SK-N-SH treated with all-trans-retinoic acid at 6 μM for 48 hours (cell line): ENCODE data around the gene CEND1.

Experiments used
- ARNTL ChIP-seq: fragments of 450-650 bp; formaldehyde crosslinking; IDR thresholded peaks from 2 replicates; pipeline ENCODE4 v1.5.0; 2020; ENCODE audit warnings: low read depth, mild to moderate bottlenecking, moderate library complexity, borderline replicate concordance
- ESRRG ChIP-seq: fragments of 250-450 bp; sonication (Bioruptor Pico); IDR thresholded peaks from 2 replicates; pipeline ENCODE4 v1.6.1; 2021; ENCODE audit warnings: mild to moderate bottlenecking
- GLIS3 ChIP-seq: fragments of 250-450 bp; sonication (Bioruptor Pico); IDR thresholded peaks from 2 replicates; pipeline ENCODE4 v1.5.0; 2020; ENCODE audit warnings: mild to moderate bottlenecking, moderate library complexity
- ISL1 ChIP-seq: fragments of 250-450 bp; sonication (Bioruptor Pico); IDR thresholded peaks from 2 replicates; pipeline ENCODE4 v2.1.2; 2022; ENCODE audit warnings: mild to moderate bottlenecking, moderate library complexity
- OSR1 ChIP-seq: fragments of 250-450 bp; sonication (Bioruptor Pico); IDR thresholded peaks from 2 replicates; pipeline ENCODE4 v1.8.0; 2022; ENCODE audit warnings: moderate library complexity, mild to moderate bottlenecking, inconsistent platforms
- PPARA ChIP-seq: fragments of 250-450 bp; sonication (Bioruptor Pico); IDR thresholded peaks from 2 replicates; pipeline ENCODE4 v1.5.0; 2020; ENCODE audit warnings: mild to moderate bottlenecking, borderline replicate concordance
- RARB ChIP-seq: fragments of 250-450 bp; sonication (Bioruptor Pico); IDR thresholded peaks from 2 replicates; pipeline ENCODE4 v1.8.0; 2021; ENCODE audit warnings: mild to moderate bottlenecking, moderate library complexity
- SNAI2 ChIP-seq: fragments of 250-450 bp; sonication (Bioruptor Pico); IDR thresholded peaks from 2 replicates; pipeline ENCODE4 v1.5.0; 2020; ENCODE audit warnings: mild to moderate bottlenecking, moderate library complexity
- TOX ChIP-seq: fragments of 250-450 bp; sonication (Bioruptor Pico); IDR thresholded peaks from 2 replicates; pipeline ENCODE4 v1.8.0; 2021; ENCODE audit warnings: mild to moderate bottlenecking, moderate library complexity, borderline replicate concordance
- ZFP3 ChIP-seq: fragments of 250-450 bp; sonication (Bioruptor Pico); IDR thresholded peaks from 2 replicates; pipeline ENCODE4 v1.5.0; 2020; ENCODE audit warnings: mild to moderate bottlenecking, moderate library complexity
- ZNF565 ChIP-seq: fragments of 450-650 bp; formaldehyde crosslinking; conservative IDR thresholded peaks from 2 replicates; pipeline ENCODE4 v1.5.0; 2020; ENCODE audit warnings: low read depth, mild to moderate bottlenecking, moderate library complexity
- ZNF70 ChIP-seq: fragments of 450-650 bp; formaldehyde crosslinking; IDR thresholded peaks from 2 replicates; pipeline ENCODE4 v1.5.0; 2020; ENCODE audit warnings: mild to moderate bottlenecking, moderate library complexity
- TF ChIP-seq, protein P1 (sequence below): fragments of 250-450 bp; sonication (Bioruptor Pico); IDR thresholded peaks from 2 replicates; pipeline ENCODE4 v1.8.0; 2020; ENCODE audit warnings: mild to moderate bottlenecking, moderate library complexity, borderline replicate concordance
- TF ChIP-seq, protein P2 (sequence below): fragments of 250-450 bp; sonication (Bioruptor Pico); IDR thresholded peaks from 2 replicates; pipeline ENCODE4 v1.5.1; 2020; ENCODE audit warnings: low read depth, mild to moderate bottlenecking, moderate library complexity

DNA sequence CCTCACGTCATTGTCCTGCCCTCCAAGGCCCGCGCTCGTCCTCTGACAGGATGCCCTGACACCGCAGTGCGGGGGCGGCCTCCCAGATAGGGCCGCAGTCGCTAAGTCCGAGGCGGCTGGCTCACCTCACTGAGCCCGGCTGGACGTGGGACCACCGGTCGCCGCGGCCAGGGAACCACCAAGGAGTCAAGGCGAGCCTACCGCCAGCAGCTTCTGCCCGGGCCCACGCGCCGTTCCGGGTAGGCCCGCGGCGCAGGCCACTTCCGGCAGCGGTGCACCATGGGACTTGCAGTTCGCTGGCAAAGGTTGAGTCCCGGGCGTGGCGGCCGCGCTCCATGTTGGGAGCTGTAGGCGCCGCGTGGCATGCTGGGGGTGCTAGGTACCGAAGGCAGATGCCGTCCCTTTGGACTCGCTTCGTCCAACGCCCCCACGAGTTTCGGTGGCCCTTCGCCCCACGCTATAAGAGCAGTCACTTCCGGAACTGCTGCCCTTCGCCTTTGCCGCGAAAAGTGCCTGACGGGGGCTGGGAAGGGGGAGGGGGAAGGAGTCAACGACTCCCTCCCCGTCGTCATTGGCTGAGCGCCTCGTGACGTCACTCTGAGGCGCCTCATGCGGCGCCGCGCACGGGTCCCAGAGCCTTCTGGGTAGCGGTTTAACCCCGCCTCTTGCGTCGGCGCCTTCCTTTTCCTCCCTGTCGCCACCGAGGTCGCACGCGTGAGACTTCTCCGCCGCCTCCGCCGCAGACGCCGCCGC lies 19.6 kb upstream of the CEND1 start, which contains the start of gene RPLP2:
- no peak for TF ChIP-seq ZNF70 (CRISPR knock-in tag)
- no peak for TF ChIP-seq ZFP3 (CRISPR knock-in tag)
- TF ChIP-seq, protein P1, sequence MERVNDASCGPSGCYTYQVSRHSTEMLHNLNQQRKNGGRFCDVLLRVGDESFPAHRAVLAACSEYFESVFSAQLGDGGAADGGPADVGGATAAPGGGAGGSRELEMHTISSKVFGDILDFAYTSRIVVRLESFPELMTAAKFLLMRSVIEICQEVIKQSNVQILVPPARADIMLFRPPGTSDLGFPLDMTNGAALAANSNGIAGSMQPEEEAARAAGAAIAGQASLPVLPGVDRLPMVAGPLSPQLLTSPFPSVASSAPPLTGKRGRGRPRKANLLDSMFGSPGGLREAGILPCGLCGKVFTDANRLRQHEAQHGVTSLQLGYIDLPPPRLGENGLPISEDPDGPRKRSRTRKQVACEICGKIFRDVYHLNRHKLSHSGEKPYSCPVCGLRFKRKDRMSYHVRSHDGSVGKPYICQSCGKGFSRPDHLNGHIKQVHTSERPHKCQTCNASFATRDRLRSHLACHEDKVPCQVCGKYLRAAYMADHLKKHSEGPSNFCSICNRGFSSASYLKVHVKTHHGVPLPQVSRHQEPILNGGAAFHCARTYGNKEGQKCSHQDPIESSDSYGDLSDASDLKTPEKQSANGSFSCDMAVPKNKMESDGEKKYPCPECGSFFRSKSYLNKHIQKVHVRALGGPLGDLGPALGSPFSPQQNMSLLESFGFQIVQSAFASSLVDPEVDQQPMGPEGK (CRISPR knock-in tag), result no peak
- TF ChIP-seq TOX (CRISPR knock-in tag), result no peak
- no peak for TF ChIP-seq ESRRG
- TF ChIP-seq OSR1 (CRISPR knock-in tag), result no peak
- no peak for TF ChIP-seq ISL1 (CRISPR knock-in tag)
- TF ChIP-seq RARB (CRISPR knock-in tag), result no peak
- TF ChIP-seq PPARA (CRISPR knock-in tag), result no peak
- TF ChIP-seq SNAI2 (CRISPR knock-in tag), result no peak
- TF ChIP-seq, protein P2, sequence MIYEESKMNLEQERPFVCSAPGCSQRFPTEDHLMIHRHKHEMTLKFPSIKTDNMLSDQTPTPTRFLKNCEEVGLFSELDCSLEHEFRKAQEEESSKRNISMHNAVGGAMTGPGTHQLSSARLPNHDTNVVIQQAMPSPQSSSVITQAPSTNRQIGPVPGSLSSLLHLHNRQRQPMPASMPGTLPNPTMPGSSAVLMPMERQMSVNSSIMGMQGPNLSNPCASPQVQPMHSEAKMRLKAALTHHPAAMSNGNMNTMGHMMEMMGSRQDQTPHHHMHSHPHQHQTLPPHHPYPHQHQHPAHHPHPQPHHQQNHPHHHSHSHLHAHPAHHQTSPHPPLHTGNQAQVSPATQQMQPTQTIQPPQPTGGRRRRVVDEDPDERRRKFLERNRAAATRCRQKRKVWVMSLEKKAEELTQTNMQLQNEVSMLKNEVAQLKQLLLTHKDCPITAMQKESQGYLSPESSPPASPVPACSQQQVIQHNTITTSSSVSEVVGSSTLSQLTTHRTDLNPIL, result no peak
- TF ChIP-seq ZNF565, result no peak
- TF ChIP-seq GLIS3 (CRISPR knock-in tag), result no peak
- TF ChIP-seq ARNTL (CRISPR knock-in tag), result no peak
